ENCODE measurements around the gene ZNF385C.

ZNF385C gene

DNA sequence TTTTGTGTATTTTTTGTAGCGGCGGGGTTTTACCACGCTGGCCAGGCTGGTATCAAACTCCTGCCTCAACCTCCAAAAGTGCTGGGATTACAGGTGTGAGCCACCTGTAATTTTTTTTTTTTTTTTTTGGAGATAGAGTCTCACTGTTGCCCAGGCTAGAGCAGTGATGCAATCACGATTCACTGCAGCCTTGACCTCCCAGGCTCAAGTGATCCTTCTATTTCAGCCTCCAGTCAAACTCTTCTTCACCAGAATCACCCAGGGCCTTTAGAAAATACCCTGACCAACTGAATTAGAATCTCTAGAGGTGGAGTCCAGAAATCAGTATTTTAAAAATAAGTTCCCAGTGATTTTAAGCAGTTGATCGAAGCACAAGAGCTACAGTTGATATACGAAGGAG, 36.9 kb upstream of the ZNF385C start:
- 0 out of 2 replicates have a peak, but pooled peaks cover 20% of the 10 kb centered on the region for H3K4me1 ChIP-seq (ENCODE audit: control insufficient read depth, insufficient read depth, low read length)
- H3K9me3 ChIP-seq (ENCODE audit: control insufficient read depth, insufficient read depth, low read length), result no peaks in the 10 kb centered on the region
- no peak overlapping the region for H3K9ac ChIP-seq (ENCODE audit: low read depth, low read length)
- peak overlapping the region; percentile 59 for H3K27ac ChIP-seq (ENCODE audit: low read depth, low read length)
- H3K27me3 ChIP-seq (ENCODE audit: control insufficient read depth, insufficient read depth, low read length), result no peaks in the 10 kb centered on the region
- H3K4me3 ChIP-seq (ENCODE audit: low read depth, low read length), result no peak overlapping the region
- H3K36me3 ChIP-seq (ENCODE audit: control insufficient read depth, insufficient read depth, low read length), result peaks cover 10% of the 10 kb centered on the region

DNA sequence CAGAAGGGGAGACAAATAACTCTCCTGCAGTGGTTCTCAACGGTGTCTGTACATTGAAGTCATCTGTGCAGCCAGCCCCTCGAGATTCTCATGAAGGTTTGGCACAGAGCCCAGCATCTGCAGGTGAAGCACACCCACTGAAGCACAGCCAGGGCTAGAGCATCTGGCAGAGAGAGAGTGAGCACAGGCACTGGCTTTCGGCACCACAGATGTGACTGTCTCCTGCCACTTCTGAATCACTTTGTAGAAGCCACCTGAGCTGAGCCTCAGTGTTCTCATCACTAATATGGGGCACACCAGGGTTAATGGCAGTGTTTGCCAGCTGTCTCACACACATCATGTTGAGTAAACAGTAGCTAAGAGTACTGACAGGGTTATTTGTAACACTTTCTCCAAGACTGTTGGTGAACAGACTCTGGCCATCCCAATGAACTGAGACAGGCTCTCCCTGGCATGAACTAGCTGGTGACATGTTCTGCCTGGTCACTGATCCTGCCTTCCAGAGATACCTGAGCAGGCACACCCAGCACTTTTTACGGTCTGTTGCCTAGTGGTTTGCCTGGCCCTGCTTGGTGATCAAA, 35.3 kb upstream of the ZNF385C start:
- no peak overlapping the region for H3K4me3 ChIP-seq (ENCODE audit: low read depth, low read length)
- H3K9ac ChIP-seq (ENCODE audit: low read depth, low read length), result no peak overlapping the region
- no peaks in the 10 kb centered on the region for H3K9me3 ChIP-seq (ENCODE audit: control insufficient read depth, insufficient read depth, low read length)
- H3K27ac ChIP-seq (ENCODE audit: low read depth, low read length), result no peak overlapping the region
- no peaks in the 10 kb centered on the region for H3K27me3 ChIP-seq (ENCODE audit: control insufficient read depth, insufficient read depth, low read length)
- peaks cover 26% of the 10 kb centered on the region for H3K36me3 ChIP-seq (ENCODE audit: control insufficient read depth, insufficient read depth, low read length)
- 0 out of 2 replicates have a peak, but pooled peaks cover 20% of the 10 kb centered on the region for H3K4me1 ChIP-seq (ENCODE audit: control insufficient read depth, insufficient read depth, low read length)

DNA sequence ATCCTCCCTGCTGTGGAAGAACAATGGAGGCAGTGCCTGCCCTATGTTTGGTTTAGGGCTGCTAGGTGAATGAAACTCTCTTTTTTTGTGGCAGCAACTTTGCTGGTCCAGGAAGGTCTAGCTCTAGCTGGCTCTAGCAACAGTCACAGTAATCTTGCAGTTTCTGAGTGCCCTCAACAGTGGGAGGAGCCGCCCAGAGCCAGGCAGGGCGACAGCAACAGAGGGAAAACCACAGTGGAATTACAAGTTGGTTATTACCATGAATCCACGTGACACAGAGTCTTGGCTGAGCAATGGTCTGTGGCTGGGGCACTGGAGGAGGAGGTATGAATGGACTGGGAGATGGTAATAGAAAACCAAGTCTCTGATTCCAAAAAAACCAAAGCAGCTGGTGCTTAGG, 34.7 kb upstream of the ZNF385C start:
- Histone ChIP-seq H3K27ac (ENCODE audit: low read depth, low read length) (no peak overlapping the region), H3K9ac (ENCODE audit: low read depth, low read length) (no peak overlapping the region), H3K36me3 (ENCODE audit: control insufficient read depth, insufficient read depth, low read length) (peaks cover 32% of the 10 kb centered on the region), H3K27me3 (ENCODE audit: control insufficient read depth, insufficient read depth, low read length) (no peaks in the 10 kb centered on the region), H3K4me1 (ENCODE audit: control insufficient read depth, insufficient read depth, low read length) (0 out of 2 replicates have a peak, but pooled peaks cover 20% of the 10 kb centered on the region), H3K9me3 (ENCODE audit: control insufficient read depth, insufficient read depth, low read length) (no peaks in the 10 kb centered on the region), H3K4me3 (ENCODE audit: low read depth, low read length) (no peak overlapping the region)

DNA sequence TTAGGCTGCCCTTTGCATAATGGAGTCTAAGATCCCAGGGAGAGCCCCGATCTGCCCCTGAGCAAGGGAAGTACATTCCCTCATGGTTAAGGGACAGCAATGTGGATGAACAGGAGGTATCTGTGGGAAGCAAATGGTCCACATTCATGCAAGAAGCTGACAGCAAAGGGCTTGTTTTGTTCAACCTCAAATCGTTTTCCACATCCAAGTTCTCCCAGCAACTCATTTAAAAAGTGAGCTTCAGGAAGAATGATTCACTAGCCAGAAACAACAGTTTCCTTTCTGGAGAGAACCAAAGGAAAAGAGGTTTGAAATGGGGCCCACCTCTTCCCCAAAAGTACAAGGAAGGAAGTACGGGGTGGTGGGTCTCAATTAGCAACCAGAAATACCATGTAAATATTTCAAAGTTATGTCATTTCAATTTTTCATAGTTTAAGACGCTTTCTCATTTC, 33.7 kb upstream of the ZNF385C start:
- Histone ChIP-seq H3K36me3 (ENCODE audit: control insufficient read depth, insufficient read depth, low read length) (peaks cover 42% of the 10 kb centered on the region), H3K27ac (ENCODE audit: low read depth, low read length) (no peak overlapping the region), H3K4me1 (ENCODE audit: control insufficient read depth, insufficient read depth, low read length) (0 out of 2 replicates have a peak, but pooled peaks cover 20% of the 10 kb centered on the region)

DNA sequence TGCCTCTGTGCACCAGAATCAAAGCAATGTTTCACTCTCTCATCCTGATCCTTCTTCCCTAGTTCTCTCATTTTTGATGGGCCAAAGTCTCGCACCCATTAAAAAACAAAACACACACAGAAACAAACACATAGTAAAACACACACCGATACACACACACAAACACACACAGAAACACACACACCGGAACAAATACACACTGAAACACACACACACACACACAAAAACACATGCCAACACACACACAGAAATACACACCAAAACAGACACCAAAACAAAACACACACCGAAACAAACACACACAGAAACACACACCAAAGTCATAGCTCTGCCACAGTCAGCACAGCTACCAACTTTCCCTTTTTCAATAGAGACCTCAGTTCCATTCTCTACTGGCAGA, 33.0 kb upstream of the ZNF385C start:
- Histone ChIP-seq H3K9ac (ENCODE audit: low read depth, low read length) (no peak overlapping the region), H3K36me3 (ENCODE audit: control insufficient read depth, insufficient read depth, low read length) (peaks cover 49% of the 10 kb centered on the region)

More for the DNA sequence above, 33.7 kb upstream of the ZNF385C start:
- Histone ChIP-seq H3K9ac (ENCODE audit: low read depth, low read length) (no peak overlapping the region), H3K4me3 (ENCODE audit: low read depth, low read length) (no peak overlapping the region), H3K27me3 (ENCODE audit: control insufficient read depth, insufficient read depth, low read length) (no peaks in the 10 kb centered on the region), H3K9me3 (ENCODE audit: control insufficient read depth, insufficient read depth, low read length) (no peaks in the 10 kb centered on the region)

DNA sequence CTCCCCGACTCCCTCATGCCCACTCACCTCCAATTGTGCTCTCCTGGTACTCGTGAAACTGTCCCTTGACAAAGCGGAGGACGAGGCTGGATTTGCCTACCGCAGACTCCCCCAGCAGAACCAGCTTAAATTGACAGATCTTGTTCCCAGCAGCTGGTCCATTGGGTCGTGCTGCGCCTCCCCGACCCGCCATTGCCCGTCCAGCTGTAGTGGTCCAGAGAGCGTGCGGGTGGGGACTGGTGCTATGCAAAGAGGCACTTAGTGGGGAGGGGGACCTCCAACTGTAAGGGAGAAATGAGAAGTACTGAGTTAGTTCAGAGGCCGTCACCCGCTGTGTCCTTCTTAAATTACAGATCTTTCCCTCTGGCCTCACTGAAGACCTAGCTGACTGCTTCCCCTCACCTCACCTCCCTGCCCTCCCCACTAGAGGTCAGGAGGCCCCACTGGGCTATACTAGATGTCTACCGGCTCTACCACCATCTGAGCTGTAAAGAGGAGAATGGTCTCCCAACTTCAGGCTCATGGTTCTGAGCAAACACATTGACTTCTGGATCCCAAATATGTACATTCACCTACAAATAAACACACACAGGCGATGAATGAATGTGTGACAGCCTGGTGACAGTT, 32.1 kb upstream of the ZNF385C start:
- H3K36me3 ChIP-seq (ENCODE audit: control insufficient read depth, insufficient read depth, low read length), result peaks cover 53% of the 10 kb centered on the region
- no peaks in the 10 kb centered on the region for H3K27me3 ChIP-seq (ENCODE audit: control insufficient read depth, insufficient read depth, low read length)
- 0 out of 2 replicates have a peak, but pooled peaks cover 8% of the 10 kb centered on the region for H3K4me1 ChIP-seq (ENCODE audit: control insufficient read depth, insufficient read depth, low read length)
- H3K4me3 ChIP-seq (ENCODE audit: low read depth, low read length), result no peak overlapping the region
- H3K27ac ChIP-seq (ENCODE audit: low read depth, low read length), result no peak overlapping the region
- H3K9ac ChIP-seq (ENCODE audit: low read depth, low read length), result no peak overlapping the region
- H3K9me3 ChIP-seq (ENCODE audit: control insufficient read depth, insufficient read depth, low read length), result no peaks in the 10 kb centered on the region

More for the DNA sequence above, 33.0 kb upstream of the ZNF385C start:
- Histone ChIP-seq H3K4me1 (ENCODE audit: control insufficient read depth, insufficient read depth, low read length) (0 out of 2 replicates have a peak, but pooled peaks cover 16% of the 10 kb centered on the region), H3K27me3 (ENCODE audit: control insufficient read depth, insufficient read depth, low read length) (no peaks in the 10 kb centered on the region), H3K4me3 (ENCODE audit: low read depth, low read length) (no peak overlapping the region), H3K9me3 (ENCODE audit: control insufficient read depth, insufficient read depth, low read length) (no peaks in the 10 kb centered on the region), H3K27ac (ENCODE audit: low read depth, low read length) (no peak overlapping the region)

DNA sequence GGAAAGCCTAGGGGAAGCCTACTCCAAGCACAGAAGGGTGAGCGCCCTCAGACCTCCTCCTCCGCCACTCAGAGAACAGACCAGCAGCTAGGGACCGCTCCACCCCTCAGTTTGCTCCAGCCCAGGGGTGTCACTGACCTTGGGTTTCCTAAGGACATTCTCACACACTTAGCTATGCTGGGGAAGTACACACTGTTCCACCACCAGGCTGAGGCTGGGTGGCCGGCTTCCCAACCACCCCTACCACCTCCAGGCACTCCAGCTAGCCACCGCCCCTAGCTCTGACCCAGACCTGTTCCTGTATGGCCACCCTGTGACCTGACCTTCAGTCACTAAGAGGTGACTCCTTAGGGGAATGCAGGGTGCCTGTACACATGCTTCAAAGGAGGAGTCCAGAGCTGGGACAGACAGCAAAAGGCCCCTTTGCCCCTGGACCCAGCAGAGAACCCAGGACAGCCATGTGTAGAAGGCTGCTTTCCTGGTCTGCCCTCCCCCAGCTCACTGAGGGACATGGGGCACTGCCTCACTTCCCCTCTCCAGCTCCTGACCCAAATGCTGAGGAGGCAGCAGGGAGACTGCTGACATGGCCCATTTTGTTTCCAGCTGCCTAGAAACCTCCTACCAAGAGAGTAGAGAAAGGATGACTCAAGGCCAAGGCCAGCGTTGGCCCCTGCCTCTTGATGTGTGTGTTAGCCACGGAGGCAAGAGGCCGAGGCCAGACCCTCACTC, 31.0 kb upstream of the ZNF385C start:
- Histone ChIP-seq H3K27ac (ENCODE audit: low read depth, low read length) (no peak overlapping the region), H3K4me3 (ENCODE audit: low read depth, low read length) (no peak overlapping the region), H3K36me3 (ENCODE audit: control insufficient read depth, insufficient read depth, low read length) (peaks cover 56% of the 10 kb centered on the region), H3K27me3 (ENCODE audit: control insufficient read depth, insufficient read depth, low read length) (no peaks in the 10 kb centered on the region), H3K9me3 (ENCODE audit: control insufficient read depth, insufficient read depth, low read length) (no peaks in the 10 kb centered on the region), H3K4me1 (ENCODE audit: control insufficient read depth, insufficient read depth, low read length) (0 out of 2 replicates have a peak, but pooled peaks cover 5% of the 10 kb centered on the region), H3K9ac (ENCODE audit: low read depth, low read length) (no peak overlapping the region)

DNA sequence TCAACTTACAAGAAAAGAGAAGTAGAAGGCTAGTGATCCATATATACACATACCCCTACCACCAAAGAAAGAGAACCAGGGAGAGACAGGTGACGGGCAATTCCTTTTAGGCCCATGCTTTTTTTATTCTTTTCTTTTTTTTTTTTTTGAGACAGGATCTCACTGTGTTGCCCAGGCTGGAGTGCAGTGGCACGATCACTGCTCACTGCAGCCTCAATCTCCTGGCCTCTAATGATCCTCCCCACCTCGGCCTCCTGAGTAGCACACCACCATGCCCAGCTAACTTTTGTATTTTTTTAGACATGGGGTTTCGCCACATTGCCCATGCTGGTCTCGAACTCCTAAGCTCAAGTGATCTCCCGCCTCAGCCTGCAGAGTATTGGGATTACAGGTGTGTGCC, 29.1 kb upstream of the ZNF385C start:
- peaks cover 56% of the 10 kb centered on the region for H3K36me3 ChIP-seq (ENCODE audit: control insufficient read depth, insufficient read depth, low read length)
- no peak overlapping the region for H3K9ac ChIP-seq (ENCODE audit: low read depth, low read length)
- no peaks in the 10 kb centered on the region; the same call in 1 of the 2 replicates for H3K4me1 ChIP-seq (ENCODE audit: control insufficient read depth, insufficient read depth, low read length)
- no peaks in the 10 kb centered on the region for H3K9me3 ChIP-seq (ENCODE audit: control insufficient read depth, insufficient read depth, low read length)
- H3K4me3 ChIP-seq (ENCODE audit: low read depth, low read length), result no peak overlapping the region
- no peak overlapping the region for H3K27ac ChIP-seq (ENCODE audit: low read depth, low read length)
- H3K27me3 ChIP-seq (ENCODE audit: control insufficient read depth, insufficient read depth, low read length), result no peaks in the 10 kb centered on the region

DNA sequence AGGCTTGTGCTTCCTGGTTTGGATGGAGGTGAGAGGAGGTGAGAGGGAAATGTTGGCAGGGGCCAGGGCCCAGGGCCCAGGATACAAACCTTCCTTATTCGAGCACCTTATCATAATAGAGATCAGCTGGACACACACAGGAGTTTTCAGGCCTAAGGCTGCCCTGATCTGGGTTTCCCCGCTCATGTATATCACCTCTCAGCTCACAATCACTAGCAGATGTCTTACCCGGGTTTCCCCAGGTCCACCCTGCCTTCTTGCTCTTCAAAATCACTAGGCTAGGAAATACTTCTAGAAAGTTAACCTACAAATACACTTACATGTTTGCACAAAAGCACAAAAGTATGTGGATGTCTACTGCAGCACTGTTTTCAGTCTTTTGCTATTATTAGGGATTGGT, 28.6 kb upstream of the ZNF385C start:
- Histone ChIP-seq H3K9me3 (ENCODE audit: control insufficient read depth, insufficient read depth, low read length) (no peaks in the 10 kb centered on the region), H3K27me3 (ENCODE audit: control insufficient read depth, insufficient read depth, low read length) (no peaks in the 10 kb centered on the region), H3K9ac (ENCODE audit: low read depth, low read length) (no peak overlapping the region), H3K4me3 (ENCODE audit: low read depth, low read length) (no peak overlapping the region), H3K36me3 (ENCODE audit: control insufficient read depth, insufficient read depth, low read length) (peaks cover 56% of the 10 kb centered on the region), H3K27ac (ENCODE audit: low read depth, low read length) (no peak overlapping the region), H3K4me1 (ENCODE audit: control insufficient read depth, insufficient read depth, low read length) (peaks cover 5% of the 10 kb centered on the region; the same call in 1 of the 2 replicates)

DNA sequence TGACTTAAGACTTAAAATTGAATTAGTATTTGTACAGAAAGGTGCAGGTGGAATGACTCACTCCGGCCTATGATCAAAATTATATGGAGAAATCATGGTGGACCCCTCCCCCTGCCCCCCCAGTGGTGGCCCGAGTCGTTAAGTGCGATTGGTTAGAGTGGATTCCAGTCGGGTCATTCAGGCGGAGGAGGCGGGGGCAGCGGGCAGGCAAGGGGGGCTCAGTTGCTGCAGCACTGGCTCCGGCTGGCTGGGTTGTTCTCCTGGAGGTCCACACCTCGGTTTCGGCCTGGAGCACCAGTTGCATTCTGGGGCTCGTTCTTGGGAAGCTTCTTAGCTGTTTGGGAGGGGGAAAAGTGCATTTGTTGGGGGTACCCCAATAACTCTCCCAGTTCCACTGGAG, 27.3 kb upstream of the ZNF385C start:
- Histone ChIP-seq H3K9ac (ENCODE audit: low read depth, low read length) (no peak overlapping the region), H3K27ac (ENCODE audit: low read depth, low read length) (no peak overlapping the region), H3K27me3 (ENCODE audit: control insufficient read depth, insufficient read depth, low read length) (no peaks in the 10 kb centered on the region), H3K9me3 (ENCODE audit: control insufficient read depth, insufficient read depth, low read length) (no peaks in the 10 kb centered on the region), H3K4me3 (ENCODE audit: low read depth, low read length) (no peak overlapping the region), H3K36me3 (ENCODE audit: control insufficient read depth, insufficient read depth, low read length) (peaks cover 54% of the 10 kb centered on the region), H3K4me1 (ENCODE audit: control insufficient read depth, insufficient read depth, low read length) (peaks cover 9% of the 10 kb centered on the region; the same call in 1 of the 2 replicates)

DNA sequence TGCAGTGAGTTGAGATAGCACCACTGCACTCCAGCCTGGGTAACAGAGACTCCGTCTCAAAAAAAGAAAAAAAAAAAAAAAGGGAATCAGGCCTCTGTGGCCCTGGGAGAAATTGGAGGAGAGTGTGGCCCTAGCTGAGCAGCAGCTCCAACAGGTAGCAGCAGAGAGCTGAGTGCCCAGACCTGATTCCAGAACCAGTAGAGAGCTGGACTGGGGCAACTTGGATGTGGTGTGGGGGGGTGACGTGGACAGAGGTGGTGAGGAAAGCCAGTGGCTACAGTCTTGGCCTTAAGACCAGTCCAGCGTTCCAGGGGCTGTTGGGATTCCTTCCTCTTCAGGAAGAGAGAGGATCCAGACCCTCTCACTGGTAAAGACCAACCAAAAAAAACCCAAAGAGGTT, 26.0 kb upstream of the ZNF385C start:
- no peak overlapping the region for H3K9ac ChIP-seq (ENCODE audit: low read depth, low read length)
- H3K27ac ChIP-seq (ENCODE audit: low read depth, low read length), result no peak overlapping the region
- peaks cover 50% of the 10 kb centered on the region for H3K36me3 ChIP-seq (ENCODE audit: control insufficient read depth, insufficient read depth, low read length)
- no peak overlapping the region for H3K4me3 ChIP-seq (ENCODE audit: low read depth, low read length)
- no peaks in the 10 kb centered on the region for H3K9me3 ChIP-seq (ENCODE audit: control insufficient read depth, insufficient read depth, low read length)
- no peaks in the 10 kb centered on the region for H3K27me3 ChIP-seq (ENCODE audit: control insufficient read depth, insufficient read depth, low read length)
- H3K4me1 ChIP-seq (ENCODE audit: control insufficient read depth, insufficient read depth, low read length), result peaks cover 14% of the 10 kb centered on the region; the same call in 1 of the 2 replicates

All from HUES48 (cell line).